ENCODE results near the gene CPT1C. TPM values are rescaled to one million over a fixed set of nuclear protein-coding genes. Genes with fewer than 3 reads are reported as not detected.

CPT1C gene
- 28.3 and 32.8 TPM in 2 replicates for polyA plus RNA-seq (2014; cell fraction: cytosol; rRNA removed)
- 148 and 189 TPM in 2 replicates for polyA plus RNA-seq (2014; cell fraction: nucleus; rRNA removed)

- DNase-seq (ENCODE audit: low spot score): peak; percentile 72
These were observed at the start of gene CPT1C for GRCh38 chr19:49690656-49691242. CPT1C (plus strand) TSS chr19:49691116; CDS start chr19:49692253, 1,137 bp downstream.

- peak; percentile 97 for DNase-seq (ENCODE audit: low spot score)
These were observed 49.0 kb upstream of the CPT1C start, which contains the start of gene SCAF1 for GRCh38 chr19:49641688-49642491. SCAF1 (plus strand) TSS chr19:49642209; CDS start chr19:49645027, 2,818 bp downstream.

- DNase-seq (ENCODE audit: low spot score): peak; percentile 77
These were observed 48.4 kb upstream of the CPT1C start for GRCh38 chr19:49642492-49643035.

GRCh38 chr19:49643466-49643865 lies 47.5 kb upstream of the CPT1C start:
- DNase-seq (ENCODE audit: low spot score): no peak

- no peak for DNase-seq (ENCODE audit: low spot score)
These were observed 45.3 kb upstream of the CPT1C start for GRCh38 chr19:49645592-49645991.

GRCh38 chr19:49645995-49646394 lies 44.9 kb upstream of the CPT1C start:
- no peak for DNase-seq (ENCODE audit: low spot score)

GRCh38 chr19:49646586-49646985 lies 44.3 kb upstream of the CPT1C start:
- no peak for DNase-seq (ENCODE audit: low spot score)

GRCh38 chr19:49651029-49651819 lies 39.7 kb upstream of the CPT1C start:
- DNase-seq (ENCODE audit: low spot score): no peak

GRCh38 chr19:49651820-49652550 lies 38.9 kb upstream of the CPT1C start:
- no peak for DNase-seq (ENCODE audit: low spot score)

- no peak for DNase-seq (ENCODE audit: low spot score)
These were observed 38.1 kb upstream of the CPT1C start for GRCh38 chr19:49652551-49653465.

GRCh38 chr19:49653466-49653806 lies 37.5 kb upstream of the CPT1C start:
- DNase-seq (ENCODE audit: low spot score): no peak

- no peak for DNase-seq (ENCODE audit: low spot score)
These were observed 36.3 kb upstream of the CPT1C start for GRCh38 chr19:49654581-49654980.

- DNase-seq (ENCODE audit: low spot score): no peak
These were observed 35.1 kb upstream of the CPT1C start for GRCh38 chr19:49655570-49656455.

- DNase-seq (ENCODE audit: low spot score): no peak
These were observed 34.3 kb upstream of the CPT1C start for GRCh38 chr19:49656456-49657109.

GRCh38 chr19:49657493-49658138 lies 33.3 kb upstream of the CPT1C start:
- DNase-seq (ENCODE audit: low spot score): no peak

- DNase-seq (ENCODE audit: low spot score): no peak
These were observed 32.8 kb upstream of the CPT1C start for GRCh38 chr19:49658139-49658517.

- DNase-seq (ENCODE audit: low spot score): no peak
These were observed 32.1 kb upstream of the CPT1C start for GRCh38 chr19:49658566-49659442.

Data from SK-N-DZ (cell line).